EL (cell line): ENCODE measurements around the gene ZAR1L.
A peak's percentile ranks its signal among the peaks of the same experiment; 100 is the strongest.
"Not testable (repeated sequence)": the region's sequence is repeated elsewhere in the genome, so short reads cannot be mapped to it uniquely, and the experiment has no call there.

Experiments used
- DNase-seq: peaks from one replicate; pipeline ENCODE4 v3.0.0-alpha.2; 2016

Gene ZAR1L

GRCh38 chr13:32315238-32316027 lies at the start of gene ZAR1L, which contains the start of gene BRCA2:
TSS of gene ZAR1L (minus strand) at chr13:32315363. CDS start at chr13:32311925, 3,438 bp downstream.
TSS of gene BRCA2 (plus strand) at chr13:32315508. CDS start at chr13:32316461, 953 bp downstream.
- DNase-seq: peak; percentile 95

GRCh38 chr13:32362574-32362973 lies 47.4 kb upstream of the ZAR1L start:
- no peak for DNase-seq

DNA sequence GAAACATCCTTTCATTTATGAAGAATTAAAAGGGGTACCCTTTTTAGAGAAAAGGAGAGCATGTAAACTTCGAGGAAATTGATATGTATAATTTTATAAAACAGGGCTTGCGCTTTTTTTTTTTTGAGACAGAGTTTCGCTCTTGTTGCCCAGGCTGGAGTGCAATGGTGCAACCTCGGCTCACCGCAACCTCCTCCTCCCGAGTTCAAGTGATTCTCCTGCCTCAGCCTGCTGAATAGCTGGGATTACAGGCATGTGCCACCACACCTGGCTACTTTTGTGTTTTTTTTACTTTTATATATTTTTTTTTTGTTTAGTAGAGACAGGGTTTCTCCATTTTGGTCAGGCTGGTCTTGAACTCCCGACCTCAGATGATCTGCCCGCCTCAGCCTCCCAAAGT lies 40.8 kb upstream of the ZAR1L start:
- DNase-seq: not testable (repeated sequence)

GRCh38 chr13:32354040-32354439 lies 38.9 kb upstream of the ZAR1L start:
- no peak for DNase-seq

DNA sequence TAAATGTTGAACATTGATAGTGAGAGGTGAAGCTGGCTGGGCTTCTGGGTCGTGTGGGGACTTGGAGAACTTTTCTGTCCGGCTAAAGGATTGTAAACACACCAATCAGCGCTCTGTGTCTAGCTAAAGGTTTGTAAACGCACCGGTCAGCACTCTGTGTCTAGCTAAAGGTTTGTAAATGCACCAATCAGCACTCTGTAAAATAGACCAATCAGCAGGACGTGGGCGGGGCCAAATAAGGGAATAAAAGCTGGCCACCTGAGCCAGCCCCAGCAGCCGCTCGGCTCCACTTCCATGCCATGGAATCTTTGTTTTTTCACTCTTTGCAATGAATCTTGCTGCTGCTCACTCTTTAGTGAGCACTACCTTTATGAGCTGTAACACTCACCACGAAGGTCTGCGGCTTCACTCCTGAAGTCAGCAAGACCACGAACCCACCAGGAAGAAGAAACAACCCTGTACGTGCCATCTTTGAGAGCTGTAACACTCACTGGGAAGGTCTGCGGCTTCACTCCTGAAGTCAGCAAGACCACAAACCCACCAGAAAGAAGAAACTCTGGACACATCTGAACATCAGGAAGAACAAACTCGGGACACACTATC lies 35.8 kb upstream of the ZAR1L start:
- not testable (repeated sequence) for DNase-seq

DNA sequence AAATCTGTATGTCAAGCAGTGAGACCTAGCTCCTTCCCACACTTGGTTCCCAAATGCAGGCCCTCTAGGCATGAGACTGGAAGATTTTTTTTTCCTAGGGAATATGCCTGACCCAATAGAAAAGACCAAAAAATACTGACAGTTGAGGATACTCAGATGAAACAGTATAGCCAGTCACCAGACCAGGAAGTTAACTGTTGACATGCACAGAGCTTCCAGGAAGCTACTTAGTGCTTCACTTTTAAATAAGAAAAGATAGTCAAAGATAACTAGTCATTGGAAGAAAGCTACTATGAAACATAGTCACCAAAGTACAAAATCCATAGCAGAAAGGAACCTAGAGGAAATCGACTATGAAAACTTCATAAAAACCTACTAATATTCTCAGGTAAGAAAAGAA lies 32.5 kb upstream of the ZAR1L start:
- no peak for DNase-seq

DNA sequence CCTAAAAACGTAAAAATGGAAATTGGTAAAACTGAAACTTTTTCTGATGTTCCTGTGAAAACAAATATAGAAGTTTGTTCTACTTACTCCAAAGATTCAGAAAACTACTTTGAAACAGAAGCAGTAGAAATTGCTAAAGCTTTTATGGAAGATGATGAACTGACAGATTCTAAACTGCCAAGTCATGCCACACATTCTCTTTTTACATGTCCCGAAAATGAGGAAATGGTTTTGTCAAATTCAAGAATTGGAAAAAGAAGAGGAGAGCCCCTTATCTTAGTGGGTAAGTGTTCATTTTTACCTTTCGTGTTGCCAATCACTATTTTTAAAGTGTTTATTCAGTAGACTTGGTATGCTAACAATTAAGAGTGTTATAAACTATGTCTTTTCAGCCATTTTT lies 25.8 kb upstream of the ZAR1L start:
- DNase-seq: no peak

DNA sequence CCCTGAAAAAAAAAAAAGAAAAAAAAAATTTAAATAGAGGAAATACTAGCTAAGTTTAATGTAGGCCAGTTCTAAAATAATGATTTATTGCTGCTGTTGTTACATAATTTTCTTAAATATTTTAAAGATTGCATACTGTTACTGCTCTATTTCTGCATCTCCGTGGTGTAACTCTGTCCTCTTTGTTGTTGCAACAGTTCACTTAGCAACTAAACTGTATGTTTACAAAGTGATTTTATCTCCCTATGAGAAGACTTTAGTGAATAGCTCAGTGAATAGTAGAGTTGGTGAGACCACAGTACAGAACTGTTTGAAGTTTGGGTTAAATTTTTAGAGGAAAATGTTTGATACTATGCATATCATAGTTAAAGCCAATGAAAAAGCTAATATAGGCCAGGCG lies 19.5 kb upstream of the ZAR1L start:
- no peak for DNase-seq

- DNase-seq: peak; percentile 63
Observed at GRCh38 chr13:32330441-32330840, 15.3 kb upstream of the ZAR1L start.

DNA sequence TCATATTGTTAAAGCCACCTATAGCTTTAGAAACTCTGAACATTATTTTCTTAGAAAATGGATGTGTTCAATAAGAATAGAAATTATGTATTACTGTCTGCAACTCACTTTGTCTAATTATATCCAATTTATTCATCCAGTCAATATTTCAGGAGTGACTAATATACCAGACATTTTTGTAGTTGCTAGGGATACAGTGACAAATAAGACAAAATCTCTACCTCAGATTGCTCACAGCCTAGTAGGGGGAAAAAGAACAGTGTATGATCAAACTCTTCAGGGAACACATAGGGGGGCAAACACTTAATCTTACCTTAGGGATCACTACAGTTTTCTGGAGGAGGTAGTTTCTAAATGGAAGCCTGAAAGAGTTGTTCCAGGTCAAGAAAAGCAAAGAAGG lies 8.7 kb upstream of the ZAR1L start:
- DNase-seq: peak; percentile 70

DNA sequence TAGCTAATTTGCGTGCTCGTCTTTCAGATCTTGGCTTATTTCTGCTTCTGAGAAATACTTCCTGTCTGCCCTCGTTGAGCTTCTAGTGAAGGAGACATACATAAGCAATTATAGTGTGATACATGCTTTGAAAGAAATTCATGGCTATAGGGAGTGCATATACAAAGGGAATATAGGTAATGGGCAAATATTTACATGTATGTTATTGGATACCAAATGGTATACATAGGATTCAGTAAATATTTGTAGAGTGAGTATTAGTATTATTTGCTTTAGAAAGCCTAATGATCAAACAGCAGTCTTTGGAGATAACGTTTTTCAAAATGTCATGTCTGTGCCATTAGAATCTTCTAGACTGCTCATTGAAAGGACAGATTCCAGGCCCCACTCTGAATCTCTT lies 5.4 kb upstream of the ZAR1L start:
- no peak for DNase-seq

DNA sequence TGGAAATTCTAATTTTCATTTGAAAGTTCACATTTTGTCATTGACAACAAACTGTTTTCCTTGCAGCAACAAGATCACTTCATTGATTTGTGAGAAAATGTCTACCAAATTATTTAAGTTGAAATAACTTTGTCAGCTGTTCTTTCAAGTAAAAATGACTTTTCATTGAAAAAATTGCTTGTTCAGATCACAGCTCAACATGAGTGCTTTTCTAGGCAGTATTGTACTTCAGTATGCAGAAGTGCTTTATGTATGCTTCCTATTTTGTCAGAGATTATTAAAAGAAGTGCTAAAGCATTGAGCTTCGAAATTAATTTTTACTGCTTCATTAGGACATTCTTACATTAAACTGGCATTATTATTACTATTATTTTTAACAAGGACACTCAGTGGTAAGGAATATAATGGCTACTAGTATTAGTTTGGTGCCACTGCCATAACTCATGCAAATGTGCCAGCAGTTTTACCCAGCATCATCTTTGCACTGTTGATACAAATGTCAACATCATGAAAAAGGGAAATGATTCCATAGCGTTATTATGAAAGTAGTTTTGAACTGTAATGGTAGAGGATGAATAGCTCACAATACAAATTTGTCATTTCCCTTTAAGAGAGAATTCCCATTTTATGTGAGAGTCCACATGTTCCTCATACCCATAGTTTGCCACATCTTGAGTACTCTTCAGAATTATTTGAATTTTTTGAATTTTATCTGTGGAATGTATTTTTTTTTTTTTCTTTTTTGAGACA lies 2.7 kb upstream of the ZAR1L start:
- peak; percentile 10 for DNase-seq

- DNase-seq: peak; percentile 4
Observed at GRCh38 chr13:32316501-32316900, 1.3 kb upstream of the ZAR1L start.

GRCh38 chr13:32316028-32316339 lies 821 bp upstream of the ZAR1L start:
- no peak for DNase-seq

DNA sequence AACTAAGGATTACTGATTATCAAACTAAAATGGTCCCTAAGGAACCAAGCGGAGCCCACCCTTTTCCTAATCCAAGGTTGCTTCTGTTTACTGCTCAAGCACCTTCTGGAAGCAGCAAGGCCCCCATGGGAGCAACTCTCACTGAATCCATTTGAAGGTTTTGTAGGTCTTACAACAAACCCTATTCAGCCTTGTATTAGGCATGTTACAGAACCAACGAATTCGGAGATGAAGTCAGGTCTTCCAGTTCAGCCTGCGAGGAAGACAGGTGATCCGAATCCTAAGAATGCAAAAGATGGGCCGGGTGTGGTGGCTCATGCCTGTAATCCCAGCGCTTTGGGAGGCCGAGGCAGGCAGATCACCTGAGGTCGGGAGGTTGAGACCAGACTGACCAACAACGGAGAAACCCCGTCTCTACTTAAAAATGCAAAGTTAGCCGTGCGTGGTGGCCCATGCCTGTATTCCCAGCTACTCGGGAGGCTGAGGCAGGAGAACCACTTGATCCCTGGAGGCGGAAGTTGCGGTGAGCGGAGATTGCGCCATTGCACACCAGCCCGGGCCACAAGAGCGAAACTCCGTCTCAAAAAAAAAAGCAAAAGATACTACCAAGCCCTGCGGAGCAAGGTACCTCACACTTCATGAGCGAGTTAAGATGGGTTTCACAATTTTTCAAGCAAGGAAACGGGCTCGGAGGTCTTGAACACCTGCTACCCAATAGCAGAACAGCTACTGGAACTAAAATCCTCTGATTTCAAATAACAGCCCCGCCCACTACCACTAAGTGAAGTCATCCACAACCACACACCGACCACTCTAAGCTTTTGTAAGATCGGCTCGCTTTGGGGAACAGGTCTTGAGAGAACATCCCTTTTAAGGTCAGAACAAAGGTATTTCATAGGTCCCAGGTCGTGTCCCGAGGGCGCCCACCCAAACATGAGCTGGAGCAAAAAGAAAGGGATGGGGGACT lies 609 bp downstream of the ZAR1L start:
- peak; percentile 63 for DNase-seq

DNA sequence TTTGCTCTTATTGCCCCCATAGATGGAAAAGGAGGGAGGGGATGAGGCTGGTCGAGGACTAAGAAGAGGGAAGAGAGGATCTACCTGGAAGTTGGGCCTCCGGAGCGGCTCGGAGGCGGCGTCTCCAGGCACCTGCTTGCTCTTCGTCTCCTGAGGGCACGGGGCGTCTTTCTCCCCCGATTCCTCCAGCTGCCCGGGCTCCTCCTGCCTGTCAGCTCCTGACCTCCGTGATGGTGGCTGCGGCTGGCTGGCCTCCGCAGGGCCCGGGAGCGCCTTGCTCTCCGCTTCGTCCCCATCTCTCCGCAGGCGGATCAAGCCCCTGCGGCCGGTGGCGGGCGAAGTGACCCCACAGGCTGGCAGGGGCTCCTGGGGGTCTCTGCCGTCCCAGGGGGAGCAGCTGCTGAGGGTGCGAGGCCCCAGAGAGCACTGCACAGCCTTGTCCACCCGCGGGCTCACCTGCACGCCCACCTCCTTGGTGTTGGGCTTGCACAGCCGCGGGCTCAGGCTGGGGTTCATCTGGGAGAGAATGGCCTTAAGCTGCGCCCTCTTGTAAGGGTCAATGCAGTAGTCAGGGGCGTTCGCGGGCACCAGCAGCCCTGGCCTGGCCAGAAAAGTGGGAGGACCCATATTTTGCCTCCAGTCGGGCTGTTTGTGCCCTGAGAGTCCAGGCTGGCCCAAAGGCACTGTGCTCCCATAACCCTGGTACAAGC lies 3.8 kb downstream of the ZAR1L start:
- no peak for DNase-seq

DNA sequence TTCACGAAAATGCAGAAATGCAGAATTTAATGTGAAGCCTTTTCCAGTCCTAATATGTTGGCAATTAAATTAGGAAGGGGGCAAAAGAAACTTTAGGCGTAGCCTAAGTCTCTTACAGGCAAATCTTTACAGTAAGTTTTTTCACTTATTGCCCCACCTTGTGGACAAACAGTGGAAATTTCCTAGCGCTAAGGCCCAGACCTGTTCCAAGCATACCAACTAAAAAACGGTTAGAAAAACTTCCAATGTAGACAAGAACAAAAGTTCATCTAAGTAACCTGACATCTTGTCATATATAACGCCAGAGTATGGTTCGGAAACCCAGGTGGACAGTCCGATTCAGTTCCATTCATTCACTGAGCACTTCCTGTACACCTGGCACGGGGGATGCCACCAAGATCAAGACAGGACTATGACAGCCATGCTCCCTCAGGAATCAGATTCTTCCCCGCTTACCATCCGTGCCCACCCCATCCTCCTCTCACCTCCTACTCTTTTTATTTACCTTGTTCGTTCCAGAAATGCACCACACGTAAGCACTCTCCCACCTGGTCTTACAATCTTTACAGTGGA lies 4.9 kb downstream of the ZAR1L start:
- peak; percentile 61 for DNase-seq

GRCh38 chr13:32309312-32310133 lies 5.6 kb downstream of the ZAR1L start:
- no peak for DNase-seq

DNA sequence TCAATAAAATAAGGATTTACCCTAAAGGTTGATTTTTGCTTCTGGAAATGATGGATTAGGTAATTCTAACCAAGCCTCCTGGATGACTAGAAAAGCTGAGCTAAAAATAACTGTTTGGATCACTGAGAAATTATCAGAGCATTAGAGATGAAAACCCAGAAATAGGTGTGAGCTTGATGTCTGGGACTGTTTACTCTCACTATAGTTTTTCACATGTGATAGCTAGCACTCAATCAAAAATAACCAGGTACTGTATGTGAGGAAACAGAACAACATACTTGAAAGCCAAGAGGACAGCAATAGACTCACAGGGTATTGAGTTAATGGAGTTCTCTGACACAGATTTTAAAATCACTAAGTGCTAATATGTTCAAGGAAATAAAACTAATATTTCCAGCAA lies 9.5 kb downstream of the ZAR1L start:
- DNase-seq: no peak

DNA sequence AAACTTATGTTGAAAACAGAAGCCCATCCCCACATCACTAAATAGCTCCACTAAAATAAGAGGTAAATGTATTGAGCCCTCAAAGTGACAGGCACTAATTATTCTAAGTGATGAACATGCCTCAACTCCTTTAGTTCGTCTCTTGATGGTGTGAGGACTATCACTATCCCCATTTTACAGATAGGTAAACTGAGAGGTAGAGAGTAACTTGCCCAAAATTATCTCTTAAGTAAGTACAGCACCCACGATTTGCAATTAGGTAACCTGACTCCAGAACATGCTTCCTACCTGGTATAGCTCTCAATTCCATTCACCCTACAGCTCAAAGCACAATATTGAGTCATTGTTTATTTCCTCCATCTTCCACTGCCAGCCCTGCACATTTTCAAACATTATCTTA lies 12.7 kb downstream of the ZAR1L start:
- DNase-seq: no peak

- DNase-seq: no peak
Observed at GRCh38 chr13:32300920-32301319, 14.2 kb downstream of the ZAR1L start.
